HL-60 (cell line): ENCODE measurements around the gene IFT43.

Source experiments
- DNase-seq, 2 experiments: peaks; one replicate each; pipeline ENCODE4 v3.0.0-alpha.2; 2010 to 2020; ENCODE audit warnings: low read depth in 1 of 2, low spot score in 1 of 2
- H3K27ac ChIP-seq: fragments of 250-450 bp; sonication (Bioruptor Pico); replicated peaks from 2 replicates; pipeline ENCODE4 v1.5.1; 2020; ENCODE audit warnings: mild to moderate bottlenecking, moderate library complexity
- H3K27me3 ChIP-seq: fragments of 250-450 bp; sonication (Bioruptor Pico); 2 replicates; pipeline ENCODE4 v1.5.1; 2021; ENCODE audit warnings: mild to moderate bottlenecking, moderate library complexity; ENCODE audit not compliant: insufficient read depth, poor library complexity, severe bottlenecking
- H3K4me3 ChIP-seq: replicated peaks from 2 replicates; pipeline ENCODE4 v1.5.1; 2011; ENCODE audit warnings: mild to moderate bottlenecking, control low read depth, low read length; ENCODE audit not compliant: insufficient read depth
- CTCF ChIP-seq: IDR thresholded peaks from one replicate; pipeline ENCODE4 v1.5.1; 2011; ENCODE audit warnings: low read length, control low read depth, inconsistent platforms; ENCODE audit not compliant: insufficient read depth
- GABPA ChIP-seq: IDR thresholded peaks from 2 replicates; pipeline ENCODE4 v1.6.1; 2012; ENCODE audit warnings: low read depth
- POLR2AphosphoS5 ChIP-seq: IDR thresholded peaks from 2 replicates; pipeline ENCODE4 v1.6.1; 2012; ENCODE audit warnings: low read depth
- REST ChIP-seq: IDR thresholded peaks from 2 replicates; pipeline ENCODE4 v1.6.1; 2012; ENCODE audit warnings: low read depth; ENCODE audit not compliant: insufficient replicate concordance
- SPI1 ChIP-seq: IDR thresholded peaks from 2 replicates; pipeline ENCODE4 v1.6.1; 2012; ENCODE audit warnings: low read depth, mild to moderate bottlenecking, borderline replicate concordance

Gene IFT43

GRCh38 chr14:76056128-76056527, 70.6 kb downstream of the IFT43 start:
- no peak overlapping the region for H3K4me3 ChIP-seq
- TF ChIP-seq CTCF (peak; percentile 12), REST (no peak)
- DNase-seq, result no peak
- H3K27me3 ChIP-seq, result no peaks in the 10 kb centered on the region
- H3K27ac ChIP-seq, result no peak overlapping the region

GRCh38 chr14:76057914-76058313, 72.4 kb downstream of the IFT43 start:
- DNase-seq, result no peak
- Histone ChIP-seq H3K4me3 (no peak overlapping the region), H3K27me3 (no peaks in the 10 kb centered on the region), H3K27ac (no peak overlapping the region)
- TF ChIP-seq REST (no peak), POLR2AphosphoS5 (no peak), SPI1 (no peak), GABPA (no peak), CTCF (no peak)

GRCh38 chr14:76063327-76063726, 77.8 kb downstream of the IFT43 start:
- H3K27ac ChIP-seq, result no peak overlapping the region
- TF ChIP-seq SPI1, result no peak
- TF ChIP-seq CTCF, result no peak
- no peak overlapping the region for H3K4me3 ChIP-seq
- no peak for DNase-seq
- H3K27me3 ChIP-seq, result no peaks in the 10 kb centered on the region

- Histone ChIP-seq H3K27me3 (no peaks in the 10 kb centered on the region), H3K27ac (no peak overlapping the region), H3K4me3 (no peak overlapping the region)
- no peak for DNase-seq
- TF ChIP-seq GABPA (no peak), POLR2AphosphoS5 (no peak), REST (no peak), SPI1 (no peak), CTCF (no peak)
Measured at GRCh38 chr14:76065519-76065918, 80.0 kb downstream of the IFT43 start.
